ENCODE measurements around the gene HIRIP3. TPM values are rescaled to one million over a fixed set of nuclear protein-coding genes. Genes with fewer than 3 reads are reported as not detected.
A peak's percentile ranks its signal among the peaks of the same experiment; 100 is the strongest.

The HIRIP3 gene
- polyA plus RNA-seq, 2 of the 4 experiments (the other 2 are of a cell fraction) = 11.5 to 16.7 TPM

DNA sequence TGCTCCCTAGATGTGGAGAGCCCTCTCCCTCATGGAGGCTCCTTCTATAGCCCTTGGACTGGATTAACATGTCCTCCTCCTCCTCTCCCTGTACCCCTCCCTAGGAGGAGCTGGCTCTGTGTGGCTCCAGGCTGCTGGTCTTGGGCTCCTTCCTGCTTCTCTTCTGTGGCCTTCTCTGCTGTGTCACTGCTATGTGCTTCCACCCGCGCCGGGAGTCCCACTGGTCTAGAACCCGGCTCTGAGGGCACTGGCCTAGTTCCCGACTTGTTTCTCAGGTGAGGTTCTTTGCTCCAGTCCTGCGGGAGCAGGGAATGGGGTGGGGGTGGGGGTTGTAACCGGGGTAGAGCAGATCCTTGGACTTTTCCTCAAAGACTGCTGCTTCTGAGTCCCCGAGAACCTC is 24.1 kb downstream of the HIRIP3 start:
- Histone ChIP-seq H3K4me3 (no peak overlapping the region), H3K4me1 (peaks cover 16% of the 10 kb centered on the region), H3K27ac (no peak overlapping the region), H3K9me3 (peaks cover 4% of the 10 kb centered on the region; the same call in 1 of the 3 replicates), H3K4me2 (no peak overlapping the region)
- TF ChIP-seq ESRRA (IDR thresholded peaks at IDR 0.05; ENCODE audit: borderline replicate concordance, low read length) (no peak), TFCP2L1 (CRISPR knock-in tag; IDR thresholded peaks at IDR 0.05) (no peak)
- ChIA-PET POLR2A (interaction anchor here (0.6 to 1.5 kb wide), 2 partner anchors 10 to 46 kb away, joined by 3 to 4 read pairs; partner anchors contain the start of gene TMEM219), CTCF (interaction anchor here (1.3 to 1.5 kb wide), 2 partner anchors 10 to 44 kb away, joined by 3 to 6 read pairs; partner anchors contain the start of gene TMEM219)
- ATAC-seq (no peak), FAIRE-seq (no peak), DNase-seq (ENCODE audit: low read depth in 1 of 2, low spot score in 1 of 2) (no peak)
- WGBS (ENCODE audit: missing lambda C conversion rate) = 75% methylated on average over 8 of the region's 8 CpGs

GRCh38 chr16:29968205-29968604 is 27.2 kb downstream of the HIRIP3 start:
- ChIA-PET CTCF (no interaction called here), POLR2A (interaction anchor here (0.6 kb wide), 1 partner anchor 13 kb away, joined by 3 read pairs; no protein-coding TSS in a partner anchor)
- Histone ChIP-seq H3K27ac (no peak overlapping the region), H3K4me3 (no peak overlapping the region), H3K9me3 (peaks cover 4% of the 10 kb centered on the region; the same call in 1 of the 3 replicates), H3K4me1 (no peaks in the 10 kb centered on the region; the same call in 2 of the 3 replicates), H3K4me2 (no peak overlapping the region)
- no peak for ATAC-seq
- 80% methylated on average over 4 of the region's 4 CpGs for WGBS (ENCODE audit: missing lambda C conversion rate)
- TF ChIP-seq MAFK (IDR thresholded peaks at IDR 0.05; ENCODE audit: partially characterized antibody) (no peak), REST (IDR thresholded peaks at IDR 0.05) (no peak), NR3C1 (IDR thresholded peaks at IDR 0.05) (no peak), ZFP36 (IDR thresholded peaks at IDR 0.05; ENCODE audit: borderline replicate concordance, partially characterized antibody) (peak; percentile 2)
- FAIRE-seq = no peak
- no peak for DNase-seq (ENCODE audit: low read depth in 1 of 2, low spot score in 1 of 2)

GRCh38 chr16:29963021-29963743 is 32.2 kb downstream of the HIRIP3 start:
- Histone ChIP-seq H3K27ac (peak overlapping the region; percentile 86 to 96; a peak in 4 of 6 replicates), H3K4me1 (peaks cover 12% of the 10 kb centered on the region; the same call in 1 of the 3 replicates), H3K4me2 (peak overlapping the region; percentile 97), H3K9me3 (no peaks in the 10 kb centered on the region), H3K4me3 (peak overlapping the region; percentile 74; the same call in 1 of the 3 replicates)
- POLR2A ChIA-PET = interaction anchor here (0.9 to 2.8 kb wide), 2 partner anchors 10 to 19 kb away, joined by 5 to 45 read pairs; partner anchors contain the start of gene TAOK2
- FAIRE-seq (no peak), ATAC-seq (no peak), DNase-seq (ENCODE audit: low read depth in 1 of 2, low spot score in 1 of 2) (no peak)
- CTCF ChIA-PET = interaction anchor here (0.8 to 2.4 kb wide), 6 partner anchors 10 to 63 kb away, joined by 3 to 18 read pairs (median 4); partner anchors contain the start of genes ASPHD1 and TAOK2
- no peak for TF ChIP-seq NR3C1 (IDR thresholded peaks at IDR 0.05)
- TF ChIP-seq BCL3 (IDR thresholded peaks at IDR 0.05) = no peak
- 93% methylated on average over 14 of the region's 14 CpGs for WGBS (ENCODE audit: missing lambda C conversion rate)

DNA sequence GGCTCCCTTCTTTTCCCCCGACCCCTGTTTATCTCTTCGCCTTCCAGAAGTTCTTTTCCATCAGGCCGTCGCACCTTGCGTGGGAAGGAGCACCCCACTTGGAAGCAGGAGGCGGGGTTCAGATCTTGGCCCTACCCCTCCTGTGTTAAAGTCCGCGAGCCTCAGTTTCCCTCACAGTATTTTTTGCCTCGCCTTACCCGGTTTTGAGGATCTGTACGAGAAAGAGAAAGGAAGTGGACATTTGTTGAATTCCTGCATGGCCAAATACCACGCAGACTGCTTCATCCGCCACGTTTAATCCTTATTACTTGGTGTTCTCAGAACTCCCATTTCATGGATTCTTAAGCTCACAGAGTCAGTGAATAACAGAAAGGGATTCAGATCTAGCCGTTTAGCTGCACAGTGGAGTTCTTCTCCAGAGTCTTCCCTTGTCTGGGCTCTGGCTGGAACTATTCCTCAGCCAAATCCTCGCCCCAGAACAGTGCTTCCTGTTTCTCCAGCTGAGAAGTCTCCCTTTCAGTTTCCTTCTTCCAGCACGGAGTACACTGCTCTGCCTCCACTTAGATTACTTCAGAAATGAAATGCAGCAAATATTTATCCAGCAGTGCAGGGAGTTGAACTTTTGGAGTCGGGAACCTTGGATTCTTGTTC is 32.9 kb downstream of the HIRIP3 start:
- ChIA-PET CTCF (interaction anchor here (0.8 to 2.6 kb wide), 11 partner anchors 9 to 62 kb away, joined by 3 to 18 read pairs (median 5); partner anchors contain the start of genes ASPHD1, KCTD13 and TAOK2), POLR2A (interaction anchor here (0.5 to 2.8 kb wide), 7 partner anchors 11 to 64 kb away, joined by 3 to 45 read pairs (median 5); partner anchors contain the start of genes KCTD13, SEZ6L2 and TAOK2)
- TF ChIP-seq KDM1A (IDR thresholded peaks at IDR 0.05; ENCODE audit: low read depth) (no peak), MAZ (IDR thresholded peaks at IDR 0.05; ENCODE audit: borderline replicate concordance, low read depth, low read length) (no peak), KDM5A (IDR thresholded peaks at IDR 0.05) (no peak), GATA3 (IDR thresholded peaks at IDR 0.05; ENCODE audit: borderline replicate concordance) (no peak), ZFP36 (IDR thresholded peaks at IDR 0.05; ENCODE audit: borderline replicate concordance, partially characterized antibody) (peak; percentile 6), HEYL (CRISPR knock-in tag; IDR thresholded peaks at IDR 0.05) (no peak), HES2 (IDR thresholded peaks at IDR 0.05) (no peak)
- TF ChIP-seq, protein P1, sequence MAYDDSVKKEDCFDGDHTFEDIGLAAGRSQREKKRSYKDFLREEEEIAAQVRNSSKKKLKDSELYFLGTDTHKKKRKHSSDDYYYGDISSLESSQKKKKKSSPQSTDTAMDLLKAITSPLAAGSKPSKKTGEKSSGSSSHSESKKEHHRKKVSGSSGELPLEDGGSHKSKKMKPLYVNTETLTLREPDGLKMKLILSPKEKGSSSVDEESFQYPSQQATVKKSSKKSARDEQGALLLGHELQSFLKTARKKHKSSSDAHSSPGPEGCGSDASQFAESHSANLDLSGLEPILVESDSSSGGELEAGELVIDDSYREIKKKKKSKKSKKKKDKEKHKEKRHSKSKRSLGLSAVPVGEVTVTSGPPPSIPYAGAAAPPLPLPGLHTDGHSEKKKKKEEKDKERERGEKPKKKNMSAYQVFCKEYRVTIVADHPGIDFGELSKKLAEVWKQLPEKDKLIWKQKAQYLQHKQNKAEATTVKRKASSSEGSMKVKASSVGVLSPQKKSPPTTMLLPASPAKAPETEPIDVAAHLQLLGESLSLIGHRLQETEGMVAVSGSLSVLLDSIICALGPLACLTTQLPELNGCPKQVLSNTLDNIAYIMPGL (CRISPR knock-in tag; IDR thresholded peaks at IDR 0.05; ENCODE audit: borderline replicate concordance) = no peak
- Histone ChIP-seq H3K4me1 (peaks cover 12% of the 10 kb centered on the region; the same call in 1 of the 3 replicates), H3K4me2 (peak overlapping the region; percentile 97), H3K9me3 (no peaks in the 10 kb centered on the region), H3K27ac (peak overlapping the region; percentile 86 to 96), H3K4me3 (peak overlapping the region; percentile 74)
- no peak for FAIRE-seq
- ATAC-seq = peak; percentile 28 to 50; a peak in 3 of 6 replicates
- 18% methylated on average over 18 of the region's 18 CpGs for WGBS (ENCODE audit: missing lambda C conversion rate)
- peak in 1 of 2 experiments; percentile 30 for DNase-seq (ENCODE audit: low read depth in 1 of 2, low spot score in 1 of 2)
